IMR-90 (cell line): Measurements from ENCODE around the gene TMEM114. TPM values are rescaled to one million over a fixed set of nuclear protein-coding genes. Genes with fewer than 3 reads are reported as not detected.

ENCODE experiments used
- ATAC-seq: fragments of 200-7000 bp; cut with Tn5 transposase; 2 replicates; pipeline ENCODE4 v1.9.1; 2020; ENCODE audit warnings: low read depth, mild to moderate bottlenecking, moderate library complexity
- BruUV-seq: library from RNA; stranded (reverse); fragments of 400-500 nt; replicated peaks from 2 replicates; lab custom pipeline; 2021; lab: Mats Ljungman, UMichigan
- CTCF ChIA-PET: fragments of 300-600 bp; formaldehyde crosslinking; extraction: SDS; loops from one replicate; lab custom pipeline; 2021; ENCODE audit warnings: antibody characterized with exemption; lab: Yijun Ruan, JAX
- POLR2A ChIA-PET: fragments of 300-600 bp; sonication (Branson Sonifier 250); formaldehyde crosslinking; loops from one replicate; lab custom pipeline; 2022; ENCODE audit warnings: antibody characterized with exemption; ENCODE audit not compliant: unreplicated experiment; lab: Charles Lee
- DNase-seq: peaks from one replicate; pipeline ENCODE4 v3.0.0; 2013
- H2AFZ ChIP-seq: replicated peaks from 2 replicates; pipeline ENCODE3; 2013; ENCODE audit warnings: low read length, mild to moderate bottlenecking; ENCODE audit not compliant: poor library complexity
- H2AK5ac ChIP-seq: 2 replicates; pipeline ENCODE4 v1.6.1; 2013; ENCODE audit warnings: low read depth, low read length, inconsistent platforms
- H2AK9ac ChIP-seq: replicated peaks from 2 replicates; pipeline ENCODE3; 2013; ENCODE audit warnings: mild to moderate bottlenecking, low read depth, low read length, moderate library complexity; ENCODE audit not compliant: poor library complexity
- H2BK120ac ChIP-seq: 2 replicates; pipeline ENCODE4 v1.6.1; 2013; ENCODE audit warnings: low read depth, low read length, inconsistent platforms
- H2BK15ac ChIP-seq: 3 replicates; pipeline ENCODE4 v1.6.1; 2013; ENCODE audit warnings: low read depth, low read length, inconsistent platforms
- H2BK20ac ChIP-seq: 2 replicates; pipeline ENCODE4 v1.6.1; 2013; ENCODE audit warnings: low read depth, mild to moderate bottlenecking, inconsistent platforms, low read length, moderate library complexity
- H2BK5ac ChIP-seq: 2 replicates; pipeline ENCODE4 v1.6.1; 2013; ENCODE audit warnings: mild to moderate bottlenecking, low read depth, low read length, inconsistent platforms; ENCODE audit not compliant: poor library complexity, severe bottlenecking
- H3K14ac ChIP-seq: replicated peaks from 2 replicates; pipeline ENCODE4 v1.6.1; 2013; ENCODE audit warnings: low read depth, low read length, inconsistent platforms
- H3K18ac ChIP-seq: 2 replicates; pipeline ENCODE4 v1.6.1; 2013; ENCODE audit warnings: low read depth, low read length, control low read depth
- H3K23ac ChIP-seq: 2 replicates; pipeline ENCODE4 v1.6.1; 2013; ENCODE audit warnings: low read depth, low read length, inconsistent platforms
- H3K27ac ChIP-seq: 2 replicates; pipeline ENCODE4 v1.5.1; 2013; ENCODE audit warnings: mild to moderate bottlenecking, control low read depth, low read length; ENCODE audit not compliant: insufficient read depth
- H3K27me3 ChIP-seq: 2 replicates; pipeline ENCODE4 v1.6.1; 2013; ENCODE audit warnings: low read length; ENCODE audit not compliant: control insufficient read depth, insufficient read depth
- H3K36me3 ChIP-seq: 2 replicates; pipeline ENCODE4 v1.6.1; 2013; ENCODE audit warnings: low read length, mixed read lengths; ENCODE audit not compliant: control insufficient read depth, insufficient read depth
- H3K4ac ChIP-seq: 2 replicates; pipeline ENCODE4 v1.6.1; 2013; ENCODE audit warnings: low read depth, low read length, inconsistent platforms
- H3K4me1 ChIP-seq: 2 replicates; pipeline ENCODE4 v1.6.1; 2013; ENCODE audit warnings: low read length, mixed read lengths; ENCODE audit not compliant: control insufficient read depth, insufficient read depth
- H3K4me2 ChIP-seq: 2 replicates; pipeline ENCODE4 v1.6.1; 2013; ENCODE audit warnings: low read depth, mild to moderate bottlenecking, control low read depth, low read length, moderate library complexity
- H3K4me3 ChIP-seq: 2 replicates; pipeline ENCODE4 v1.5.1; 2013; ENCODE audit warnings: low read depth, mild to moderate bottlenecking, control low read depth, low read length, moderate library complexity; ENCODE audit not compliant: insufficient read depth
- H3K56ac ChIP-seq: 2 replicates; pipeline ENCODE4 v1.6.1; 2013; ENCODE audit warnings: low read length, inconsistent platforms; ENCODE audit not compliant: insufficient read depth; ENCODE audit errors: extremely low read depth
- H3K79me1 ChIP-seq, 2 experiments: 2 replicates each; pipeline ENCODE4 v1.6.1; 2013; ENCODE audit warnings: low read length in 2 of 2, inconsistent platforms in 1 of 2, low read depth in 1 of 2
- H3K9ac ChIP-seq: 2 replicates; pipeline ENCODE4 v1.6.1; 2013; ENCODE audit warnings: low read depth, low read length, control low read depth
- H3K9me1 ChIP-seq: 2 replicates; pipeline ENCODE4 v1.6.1; 2013; ENCODE audit warnings: low read length, inconsistent platforms; ENCODE audit not compliant: insufficient read depth
- H3K9me3 ChIP-seq: 2 replicates; pipeline ENCODE4 v1.6.1; 2013; ENCODE audit warnings: low read length; ENCODE audit not compliant: control insufficient read depth, insufficient read depth
- H4K20me1 ChIP-seq: 2 replicates; pipeline ENCODE4 v1.6.1; 2013; ENCODE audit warnings: low read length, inconsistent platforms; ENCODE audit not compliant: insufficient read depth
- H4K5ac ChIP-seq: 2 replicates; pipeline ENCODE4 v1.6.1; 2013; ENCODE audit warnings: mild to moderate bottlenecking, low read depth, low read length, control low read depth
- H4K8ac ChIP-seq, 2 experiments: 2 replicates each; pipeline ENCODE4 v1.6.1; 2013; ENCODE audit warnings: low read depth in 2 of 2, low read length in 2 of 2, control low read depth in 1 of 2, inconsistent platforms in 1 of 2
- H4K91ac ChIP-seq: 2 replicates; pipeline ENCODE4 v1.6.1; 2013; ENCODE audit warnings: low read depth, low read length, inconsistent platforms; ENCODE audit not compliant: insufficient read depth
- BHLHE40 ChIP-seq: fragments of 150-350 bp; IDR thresholded peaks from 2 replicates; pipeline ENCODE4 v1.6.1; 2016; ENCODE audit warnings: mild to moderate bottlenecking, low read depth, low read length
- CEBPB ChIP-seq: IDR thresholded peaks from 2 replicates; pipeline ENCODE4 v1.6.1; 2012; ENCODE audit warnings: low read depth, low read length, improper control_type of control experiment
- CHD1 ChIP-seq: IDR thresholded peaks from 2 replicates; pipeline ENCODE4 v1.6.1; 2012; ENCODE audit warnings: low read depth, low read length, improper control_type of control experiment
- FOS ChIP-seq: fragments of 150-350 bp; IDR thresholded peaks from 2 replicates; pipeline ENCODE4 v1.6.1; 2016; ENCODE audit warnings: low read depth, low read length
- MAFK ChIP-seq: IDR thresholded peaks from 2 replicates; pipeline ENCODE4 v1.6.1; 2012; ENCODE audit warnings: low read depth, low read length, improper control_type of control experiment
- MAZ ChIP-seq: IDR thresholded peaks from 2 replicates; pipeline ENCODE4 v1.6.1; 2012; ENCODE audit warnings: low read depth, mild to moderate bottlenecking, low read length, improper control_type of control experiment, moderate library complexity, borderline replicate concordance
- MXI1 ChIP-seq: IDR thresholded peaks from 2 replicates; pipeline ENCODE4 v1.6.1; 2012; ENCODE audit warnings: low read depth, mild to moderate bottlenecking, low read length, moderate library complexity, borderline replicate concordance
- NFE2L2 ChIP-seq: fragments of 150-350 bp; IDR thresholded peaks from 2 replicates; pipeline ENCODE4 v1.6.1; 2016; ENCODE audit warnings: low read depth, mild to moderate bottlenecking, low read length
- POLR2A ChIP-seq: IDR thresholded peaks from 2 replicates; pipeline ENCODE4 v1.6.1; 2012; ENCODE audit warnings: mild to moderate bottlenecking, low read depth, low read length
- RAD21 ChIP-seq: IDR thresholded peaks from 2 replicates; pipeline ENCODE4 v1.6.1; 2012; ENCODE audit warnings: low read length, improper control_type of control experiment
- RCOR1 ChIP-seq: IDR thresholded peaks from 2 replicates; pipeline ENCODE4 v1.6.1; 2012; ENCODE audit warnings: mild to moderate bottlenecking, low read length, improper control_type of control experiment; ENCODE audit not compliant: insufficient replicate concordance
- RFX5 ChIP-seq: IDR thresholded peaks from 2 replicates; pipeline ENCODE4 v1.8.0; 2012; ENCODE audit warnings: low read depth, mild to moderate bottlenecking, low read length, moderate library complexity
- SMC3 ChIP-seq: fragments of 150-350 bp; IDR thresholded peaks from 2 replicates; pipeline ENCODE4 v1.6.1; 2016; ENCODE audit warnings: low read depth, mild to moderate bottlenecking, antibody characterized with exemption, low read length, moderate library complexity
- USF2 ChIP-seq: fragments of 150-350 bp; IDR thresholded peaks from 2 replicates; pipeline ENCODE4 v1.6.1; 2017; ENCODE audit warnings: mild to moderate bottlenecking, antibody characterized with exemption, low read length, low read depth
- WGBS, 2 experiments: methylation state at CpG; one replicate each; pipeline versions ENCODE4 v1.1.5 to v1.1.7; 2013; ENCODE audit warnings: missing lambda C conversion rate in 2 of 2; ENCODE audit not compliant: insufficient read length in 1 of 2; ENCODE audit errors: extremely low coverage in 2 of 2; 5-methylcytosine and 5-hydroxymethylcytosine counted together
- dilution Hi-C: fragments of 300-500 bp; cut with HindIII; formaldehyde crosslinking; loops from one replicate; pipeline ENCODE4 v1.14.3; 2018; ENCODE audit warnings: low sequenced_read_pairs; ENCODE audit not compliant: unreplicated experiment
- in situ Hi-C: fragments of 300-500 bp; cut with MboI; formaldehyde crosslinking; loops from 3 replicates; pipeline ENCODE4 v1.14.3; 2019; ENCODE audit warnings: low sequenced_read_pairs, inconsistent platforms, mixed read lengths
- intact Hi-C: fragments of 100-400 bp; cut with micrococcal nuclease; formaldehyde crosslinking; loops from 2 replicates; pipeline ENCODE4 v1.10.0; 2022
- polyA plus RNA-seq, 3 experiments: library from polyadenylated mRNA; depleted of rRNA; stranded (reverse); fragments of >200 nt; gene quantifications; 2 replicates each; pipeline ENCODE4 v1.2.3, GENCODE V29; 2012; ENCODE audit warnings: low replicate concordance in 1 of 3
- total RNA-seq: library from RNA; depleted of rRNA; stranded (reverse); fragments of >200 nt; gene quantifications from 2 replicates; pipeline ENCODE4 v1.2.3, GENCODE V29; 2012
- TF ChIP-seq, protein P1 (sequence below): fragments of 150-350 bp; IDR thresholded peaks from 2 replicates; pipeline ENCODE4 v1.6.1; 2016; ENCODE audit warnings: low read depth, mild to moderate bottlenecking, low read length, moderate library complexity, borderline replicate concordance
- TF ChIP-seq, protein P2 (sequence below): conservative IDR thresholded peaks from 2 replicates; pipeline ENCODE4 v1.5.1; 2012; ENCODE audit warnings: mild to moderate bottlenecking, low read depth, low read length, improper control_type of control experiment

TMEM114 gene
- total and polyA plus RNA-seq, 2 of the 4 experiments (the other 2 are of a cell fraction), result not detected

DNA sequence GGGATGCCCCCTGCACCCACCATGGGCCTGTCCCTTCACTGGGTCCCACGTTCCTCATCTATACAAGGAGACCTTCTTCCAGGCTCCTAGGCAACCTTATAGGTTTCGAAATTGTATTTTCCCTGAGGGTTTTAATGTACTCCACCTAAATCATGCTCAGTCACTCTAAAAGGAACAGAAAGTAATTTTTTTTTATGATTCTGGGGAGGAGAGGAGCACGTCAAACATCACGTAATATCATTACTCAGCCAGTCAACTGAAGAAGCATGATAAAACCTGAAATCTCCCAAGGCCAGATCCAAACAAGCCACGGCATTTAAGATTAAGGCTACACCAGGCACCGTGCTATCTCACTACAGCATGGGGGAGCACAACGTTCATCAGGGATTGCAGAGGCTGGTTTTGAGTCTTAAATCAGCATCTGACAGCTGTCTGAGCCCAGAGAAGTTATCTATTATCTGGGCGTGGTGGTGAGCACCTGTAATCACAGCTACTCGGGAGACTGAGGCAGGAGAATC is 3.9 kb upstream of the TMEM114 start:
- Histone ChIP-seq H4K91ac (no peak overlapping the region), H3K9me1 (no peaks in the 10 kb centered on the region), H3K27me3 (peaks cover 15% of the 10 kb centered on the region), H3K9me3 (peaks cover 2% of the 10 kb centered on the region; the same call in 1 of the 2 replicates), H3K4me3 (no peak overlapping the region), H4K20me1 (no peaks in the 10 kb centered on the region), H2AK9ac (no peak overlapping the region), H2BK5ac (no peak overlapping the region), H2BK15ac (no peak overlapping the region), H2BK120ac (no peak overlapping the region), H3K23ac (no peak overlapping the region), H3K4me1 (no peaks in the 10 kb centered on the region), H3K4me2 (no peak overlapping the region), H2AFZ (no peak overlapping the region), H3K14ac (no peak overlapping the region), H3K36me3 (no peaks in the 10 kb centered on the region), H3K9ac (no peak overlapping the region), H3K4ac (no peak overlapping the region), H4K5ac (no peak overlapping the region), H3K79me1 (no peaks in the 10 kb centered on the region), H3K56ac (no peak overlapping the region), H2AK5ac (no peak overlapping the region), H3K27ac (no peak overlapping the region), H2BK20ac (no peak overlapping the region), H3K18ac (no peak overlapping the region), H4K8ac (no peak overlapping the region)
- DNase-seq (no peak), ATAC-seq (no peak)
- POLR2A ChIA-PET, result no interaction called here
- BruUV-seq, result no TSS peak
- dilution Hi-C loops (no loop called here), intact Hi-C loops (no loop called here), in situ Hi-C loops (no loop called here)
- WGBS, 2 experiments, result no CpG with 5 or more reads among the region's 9 CpGs
- TF ChIP-seq BHLHE40, result no peak
- TF ChIP-seq CEBPB, result no peak
- TF ChIP-seq POLR2A, result no peak
- TF ChIP-seq, protein P1, sequence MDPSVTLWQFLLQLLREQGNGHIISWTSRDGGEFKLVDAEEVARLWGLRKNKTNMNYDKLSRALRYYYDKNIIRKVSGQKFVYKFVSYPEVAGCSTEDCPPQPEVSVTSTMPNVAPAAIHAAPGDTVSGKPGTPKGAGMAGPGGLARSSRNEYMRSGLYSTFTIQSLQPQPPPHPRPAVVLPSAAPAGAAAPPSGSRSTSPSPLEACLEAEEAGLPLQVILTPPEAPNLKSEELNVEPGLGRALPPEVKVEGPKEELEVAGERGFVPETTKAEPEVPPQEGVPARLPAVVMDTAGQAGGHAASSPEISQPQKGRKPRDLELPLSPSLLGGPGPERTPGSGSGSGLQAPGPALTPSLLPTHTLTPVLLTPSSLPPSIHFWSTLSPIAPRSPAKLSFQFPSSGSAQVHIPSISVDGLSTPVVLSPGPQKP, result no peak
- TF ChIP-seq NFE2L2, result no peak
- no peak for TF ChIP-seq SMC3
- TF ChIP-seq MAFK, result no peak
- TF ChIP-seq FOS, result no peak
- no peak for TF ChIP-seq USF2
- TF ChIP-seq MXI1, result no peak
- TF ChIP-seq, protein P2, sequence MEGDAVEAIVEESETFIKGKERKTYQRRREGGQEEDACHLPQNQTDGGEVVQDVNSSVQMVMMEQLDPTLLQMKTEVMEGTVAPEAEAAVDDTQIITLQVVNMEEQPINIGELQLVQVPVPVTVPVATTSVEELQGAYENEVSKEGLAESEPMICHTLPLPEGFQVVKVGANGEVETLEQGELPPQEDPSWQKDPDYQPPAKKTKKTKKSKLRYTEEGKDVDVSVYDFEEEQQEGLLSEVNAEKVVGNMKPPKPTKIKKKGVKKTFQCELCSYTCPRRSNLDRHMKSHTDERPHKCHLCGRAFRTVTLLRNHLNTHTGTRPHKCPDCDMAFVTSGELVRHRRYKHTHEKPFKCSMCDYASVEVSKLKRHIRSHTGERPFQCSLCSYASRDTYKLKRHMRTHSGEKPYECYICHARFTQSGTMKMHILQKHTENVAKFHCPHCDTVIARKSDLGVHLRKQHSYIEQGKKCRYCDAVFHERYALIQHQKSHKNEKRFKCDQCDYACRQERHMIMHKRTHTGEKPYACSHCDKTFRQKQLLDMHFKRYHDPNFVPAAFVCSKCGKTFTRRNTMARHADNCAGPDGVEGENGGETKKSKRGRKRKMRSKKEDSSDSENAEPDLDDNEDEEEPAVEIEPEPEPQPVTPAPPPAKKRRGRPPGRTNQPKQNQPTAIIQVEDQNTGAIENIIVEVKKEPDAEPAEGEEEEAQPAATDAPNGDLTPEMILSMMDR, result no peak
- TF ChIP-seq RCOR1, result no peak
- no peak for TF ChIP-seq MAZ
- no peak for TF ChIP-seq CHD1
- TF ChIP-seq RAD21, result no peak
- no peak for TF ChIP-seq RFX5
- CTCF ChIA-PET, result no interaction called here
